ENCODE data around the gene PATE4.

Gene PATE4

DNA sequence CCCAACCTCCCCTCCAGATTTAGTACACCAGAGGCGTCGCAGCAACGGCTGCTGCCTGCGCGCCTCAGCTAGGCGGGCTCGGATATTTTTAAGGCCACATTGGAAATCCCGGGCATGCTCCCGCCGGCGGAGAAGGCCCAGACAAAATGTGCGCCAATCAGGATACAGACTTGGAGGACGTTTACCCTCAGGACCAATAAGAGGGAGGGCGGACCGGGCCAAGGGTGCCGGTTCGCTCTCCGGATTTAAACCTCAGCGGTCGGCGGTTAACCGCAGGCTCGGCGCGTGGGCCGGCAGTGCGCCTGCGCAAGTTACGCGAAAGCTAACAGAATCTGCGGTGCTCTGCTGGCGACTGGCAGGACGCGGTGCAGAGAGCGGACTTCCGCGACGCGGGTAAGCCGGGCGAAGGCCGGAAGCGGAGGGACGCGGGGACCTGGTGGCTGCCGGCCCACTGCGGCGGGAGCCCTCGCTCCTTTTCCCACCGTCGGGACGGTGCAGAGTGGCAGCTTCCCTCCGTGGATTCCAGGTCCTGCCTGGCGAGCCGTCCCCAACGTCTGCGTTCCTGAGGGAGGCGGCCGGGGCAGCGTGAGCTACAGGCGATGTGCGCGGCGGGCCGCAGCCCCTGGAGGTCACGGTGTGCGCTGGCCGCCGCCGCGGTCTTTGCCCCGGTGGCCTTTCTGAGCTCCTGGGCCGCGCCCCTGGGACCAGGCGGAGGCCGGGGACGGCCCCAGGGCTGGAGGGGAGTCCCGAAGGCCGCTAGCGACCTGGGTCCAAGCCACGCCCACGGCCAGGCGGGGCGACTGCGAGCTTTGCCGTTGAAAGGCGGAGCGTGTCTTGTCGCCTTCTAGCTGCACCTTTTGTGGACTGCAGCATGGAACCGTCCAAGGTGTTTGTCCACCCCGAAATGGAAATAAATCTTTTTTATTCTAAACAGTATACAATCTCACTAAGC, 54.5 kb downstream of the PATE4 start, which contains the start of gene HYLS1:
TSS of gene HYLS1 (plus strand) at position 296 of the 952 bp plus-strand sequence. CDS start 11,701 bp downstream, outside the sequence.
- peak; percentile 96 for DNase-seq

All from activated effector memory CD4-positive, alpha-beta T cell treated with Interleukin-2 at 50 U/mL for 16 hours (primary cell).